Lung (tissue), 12 donors: ENCODE data around the gene DENND1C. TPM values are rescaled to one million over a fixed set of nuclear protein-coding genes. Genes with fewer than 3 reads are reported as not detected.
"Not testable (repeated sequence)": the region's sequence is repeated elsewhere in the genome, so short reads cannot be mapped to it uniquely, and the experiment has no call there.

ENCODE experiments used
- ATAC-seq: fragments of 200-7000 bp; cut with Tn5 transposase; one replicate; pipeline ENCODE4 v1.9.1; 2020; ENCODE audit warnings: moderate number of reproducible peaks; ENCODE audit not compliant: insufficient read depth, low FRiP score
- DNase-seq, 3 donors: peaks; one replicate each; pipeline ENCODE4 v3.0.0-alpha.2; 2013 to 2017
- H3K27ac ChIP-seq, 2 donors: one replicate each; pipeline ENCODE4 v1.5.1; 2013; ENCODE audit warnings: mild to moderate bottlenecking in 2 of 2, moderate library complexity in 2 of 2, control low read depth in 1 of 2, inconsistent platforms in 1 of 2, low read depth in 1 of 2, low read length in 1 of 2
- H3K27me3 ChIP-seq, 3 donors: one replicate each; pipeline ENCODE4 v1.5.1; 2013; ENCODE audit warnings: low read length in 2 of 3; ENCODE audit not compliant: control insufficient read depth in 3 of 3, insufficient read depth in 3 of 3
- H3K36me3 ChIP-seq, 4 donors: one replicate each; pipeline ENCODE4 v1.5.1; 2013; ENCODE audit warnings: low read length in 4 of 4, mild to moderate bottlenecking in 1 of 4, moderate library complexity in 1 of 4; ENCODE audit not compliant: control insufficient read depth in 4 of 4, insufficient read depth in 4 of 4
- H3K4me1 ChIP-seq, 5 donors: one replicate each; pipeline ENCODE4 v1.5.1; 2013; ENCODE audit warnings: low read length in 5 of 5, mild to moderate bottlenecking in 2 of 5, moderate library complexity in 1 of 5; ENCODE audit not compliant: control insufficient read depth in 5 of 5, insufficient read depth in 5 of 5
- H3K4me3 ChIP-seq: one replicate; pipeline ENCODE4 v1.5.1; 2013; ENCODE audit warnings: mild to moderate bottlenecking, control low read depth, moderate library complexity
- H3K9ac ChIP-seq, 2 donors: one replicate each; pipeline ENCODE4 v1.5.1; 2013; ENCODE audit warnings: low read length in 2 of 2, control low read depth in 1 of 2; ENCODE audit not compliant: insufficient read depth in 1 of 2
- H3K9me3 ChIP-seq, 4 donors: one replicate each; pipeline ENCODE4 v1.5.1; 2013; ENCODE audit warnings: low read length in 3 of 4, mild to moderate bottlenecking in 1 of 4, moderate library complexity in 1 of 4; ENCODE audit not compliant: control insufficient read depth in 4 of 4, insufficient read depth in 3 of 4
- WGBS, 2 donors: extraction: QIAGEN DNeasy Blood & Tissue Kit; methylation state at CpG; one replicate each; pipeline ENCODE4 v1.1.7; 2013; 5-methylcytosine and 5-hydroxymethylcytosine counted together
- polyA plus RNA-seq, 2 donors: library from polyadenylated mRNA; stranded (reverse); fragments of 200-250 nt; gene quantifications; one replicate each; pipeline ENCODE4 v1.2.1, GENCODE V29; 2013
- total RNA-seq, 2 donors: library from RNA; depleted of rRNA in 1 of 2; stranded (reverse); fragments of >200 nt in 1 of 2; gene quantifications; one replicate each; pipeline ENCODE4 v1.2.1, GENCODE V29; 2014 to 2021
- TF ChIP-seq, protein P1 (sequence below): IDR thresholded peaks from 2 replicates; pipeline ENCODE4 v1.5.1; 2012; ENCODE audit warnings: mild to moderate bottlenecking; ENCODE audit errors: control extremely low read depth, extremely low read depth
- donor health status: control.
- donor health status: control.
- donor health status: Bipolar disorder and iron deficiency.
- donor health status: healthy.
- donor health status: DM: yes; HTN: yes; CAD: no.

The DENND1C gene
- total and polyA plus RNA-seq, 4 donors: 2.7 to 11.0 (median 9.3) TPM

DNA sequence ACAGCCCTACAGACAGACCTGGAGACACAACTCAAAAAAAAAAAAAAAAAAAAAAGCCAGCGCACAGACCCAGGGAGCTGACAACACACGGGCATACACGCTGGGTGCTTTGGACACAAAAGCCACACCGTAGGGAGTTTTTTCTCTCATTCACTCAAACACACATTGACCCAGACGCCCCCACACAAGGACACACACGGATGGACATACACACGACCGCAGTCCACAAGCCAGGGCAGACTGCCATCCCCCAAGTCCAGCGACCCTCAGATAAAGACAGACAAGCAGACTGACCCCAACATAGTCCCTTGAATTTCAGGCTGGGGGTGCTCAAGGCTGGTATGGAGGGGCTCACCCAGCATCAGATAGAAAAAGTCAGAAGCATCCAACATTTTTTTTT is 32.5 kb upstream of the DENND1C start:
- Histone ChIP-seq H3K4me3 (no peak overlapping the region), H3K36me3 (no peaks in the 10 kb centered on the region), H3K4me1 (peaks cover 0 to 8% (median 4%) of the 10 kb centered on the region in 5 donors), H3K9ac (no peak overlapping the region), H3K27me3 (no peaks in the 10 kb centered on the region), H3K9me3 (no peaks in the 10 kb centered on the region), H3K27ac (no peak overlapping the region)
- DNase-seq (no peak), ATAC-seq (no peak)
- TF ChIP-seq, protein P1, sequence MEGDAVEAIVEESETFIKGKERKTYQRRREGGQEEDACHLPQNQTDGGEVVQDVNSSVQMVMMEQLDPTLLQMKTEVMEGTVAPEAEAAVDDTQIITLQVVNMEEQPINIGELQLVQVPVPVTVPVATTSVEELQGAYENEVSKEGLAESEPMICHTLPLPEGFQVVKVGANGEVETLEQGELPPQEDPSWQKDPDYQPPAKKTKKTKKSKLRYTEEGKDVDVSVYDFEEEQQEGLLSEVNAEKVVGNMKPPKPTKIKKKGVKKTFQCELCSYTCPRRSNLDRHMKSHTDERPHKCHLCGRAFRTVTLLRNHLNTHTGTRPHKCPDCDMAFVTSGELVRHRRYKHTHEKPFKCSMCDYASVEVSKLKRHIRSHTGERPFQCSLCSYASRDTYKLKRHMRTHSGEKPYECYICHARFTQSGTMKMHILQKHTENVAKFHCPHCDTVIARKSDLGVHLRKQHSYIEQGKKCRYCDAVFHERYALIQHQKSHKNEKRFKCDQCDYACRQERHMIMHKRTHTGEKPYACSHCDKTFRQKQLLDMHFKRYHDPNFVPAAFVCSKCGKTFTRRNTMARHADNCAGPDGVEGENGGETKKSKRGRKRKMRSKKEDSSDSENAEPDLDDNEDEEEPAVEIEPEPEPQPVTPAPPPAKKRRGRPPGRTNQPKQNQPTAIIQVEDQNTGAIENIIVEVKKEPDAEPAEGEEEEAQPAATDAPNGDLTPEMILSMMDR: no peak
- WGBS, 2 donors: 81 to 93% methylated on average over 9 of the region's 9 CpGs

DNA sequence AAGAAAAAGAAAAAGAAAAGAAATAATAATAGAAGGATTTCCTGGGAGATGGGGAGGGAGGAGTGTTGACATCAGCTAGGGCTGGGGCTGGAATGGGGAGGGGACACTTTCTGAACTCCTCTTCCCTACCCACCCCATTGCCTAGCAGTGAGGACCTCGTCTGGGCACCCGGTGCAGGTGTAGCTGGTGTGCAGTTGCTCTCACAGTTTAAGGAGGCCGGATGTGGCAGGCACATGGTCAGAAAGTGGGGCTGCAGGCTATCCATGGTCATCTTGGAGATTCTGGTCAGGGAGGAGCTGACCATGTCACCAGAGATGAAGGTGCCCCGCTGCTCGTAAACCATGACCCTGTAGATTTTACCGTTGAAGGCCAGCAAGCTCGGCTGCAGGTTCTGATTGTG is 29.0 kb upstream of the DENND1C start:
- ATAC-seq: no peak
- Histone ChIP-seq H3K27ac (no peak overlapping the region), H3K4me3 (no peak overlapping the region), H3K9ac (no peak overlapping the region), H3K36me3 (no peaks in the 10 kb centered on the region), H3K27me3 (no peaks in the 10 kb centered on the region), H3K9me3 (no peaks in the 10 kb centered on the region), H3K4me1 (peaks cover 0 to 1% (median 0%) of the 10 kb centered on the region in 5 donors)
- TF ChIP-seq, protein P1: no peak
- 94 to 95% methylated on average over 7 of the region's 7 CpGs for WGBS, 2 donors
- DNase-seq: no peak

DNA sequence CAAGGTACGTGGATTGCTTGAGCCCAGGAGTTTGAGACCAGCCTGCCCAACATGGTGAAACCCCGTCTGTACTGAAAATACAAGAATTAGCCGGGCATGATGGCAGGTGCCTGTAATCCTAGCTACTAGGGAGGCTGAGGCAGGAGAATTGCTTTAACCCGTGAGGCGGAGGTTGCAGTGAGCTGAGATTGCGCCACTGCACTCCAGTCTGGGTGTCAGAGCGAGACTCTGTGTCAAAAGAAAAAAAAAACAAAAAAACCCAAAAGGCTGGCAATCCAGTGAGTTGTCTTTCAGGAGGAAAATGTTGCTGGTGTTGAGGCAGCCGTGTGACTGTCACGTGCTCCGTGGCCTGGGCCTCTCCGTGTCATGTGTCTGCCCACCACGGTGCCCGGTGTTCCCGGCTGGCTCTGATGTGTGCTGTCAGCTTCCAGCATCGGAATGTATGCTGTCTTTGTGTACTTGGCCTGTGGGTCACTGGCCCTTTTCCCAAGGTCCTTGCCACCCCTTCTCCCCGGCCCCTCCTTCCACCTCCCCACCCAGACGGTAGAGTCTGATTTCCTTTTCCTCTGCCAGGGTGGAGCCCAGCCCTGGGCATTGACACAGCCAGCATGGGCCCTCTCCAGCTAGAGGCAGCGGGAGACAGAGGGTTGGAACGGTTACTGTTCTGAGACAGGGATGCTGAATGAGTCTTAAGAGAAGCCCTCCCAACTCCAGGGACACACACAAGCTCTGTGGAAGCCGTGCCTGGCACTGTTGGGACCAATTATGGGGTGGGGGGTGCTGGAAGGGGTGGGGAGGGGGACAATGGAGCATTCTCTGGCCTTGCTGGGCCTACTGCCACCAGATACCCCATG is 27.8 kb upstream of the DENND1C start:
- no peaks in the 10 kb centered on the region for H3K36me3 ChIP-seq
- no peaks in the 10 kb centered on the region for H3K9me3 ChIP-seq
- 49 to 65% methylated on average over 20 of the region's 20 CpGs for WGBS, 2 donors
- TF ChIP-seq, protein P1: no peak
- H3K4me3 ChIP-seq: no peak overlapping the region
- H3K9ac ChIP-seq: no peak overlapping the region
- H3K4me1 ChIP-seq: peaks cover 0 to 1% (median 0%) of the 10 kb centered on the region in 5 donors
- peak overlapping the region in 1 of 2 donors; percentile 65 for H3K27ac ChIP-seq
- no peaks in the 10 kb centered on the region for H3K27me3 ChIP-seq
- no peak for DNase-seq
- no peak for ATAC-seq

DNA sequence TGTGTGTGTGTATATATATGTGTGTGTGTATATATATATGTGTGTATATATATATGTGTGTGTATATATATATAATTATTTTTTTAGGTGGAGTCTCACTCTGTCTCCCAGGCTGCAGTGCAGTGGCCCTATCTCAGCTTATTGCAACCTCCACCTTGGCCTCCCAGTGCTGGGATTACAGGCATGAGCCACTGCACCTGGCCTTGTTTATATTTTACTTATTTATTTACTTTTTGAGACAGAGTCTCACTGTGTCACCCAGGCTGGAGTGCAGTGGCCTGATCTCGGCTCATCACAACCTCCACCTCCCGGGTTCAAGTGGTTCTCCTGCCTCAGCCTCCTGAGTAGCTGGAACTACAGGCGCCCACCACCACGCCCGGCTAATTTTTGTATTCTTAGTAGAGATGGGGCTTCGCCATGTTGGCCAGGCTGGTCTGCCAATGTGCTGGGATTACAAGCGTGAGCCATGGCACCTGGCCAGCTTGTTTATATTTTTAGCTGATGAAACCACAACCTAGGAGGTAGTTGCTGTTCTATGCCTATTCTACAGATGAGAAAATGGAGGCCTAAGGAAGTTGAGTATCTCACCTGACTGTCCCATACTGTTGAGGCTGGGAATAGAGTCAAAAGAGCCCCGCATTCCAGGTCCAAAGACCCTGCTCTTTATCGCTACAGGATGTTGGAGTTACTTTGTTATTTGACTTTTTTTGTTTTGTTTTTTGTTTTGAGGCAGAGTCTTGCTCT is 26.6 kb upstream of the DENND1C start:
- not testable (repeated sequence) for H3K27me3 ChIP-seq, H3K4me3 ChIP-seq, H3K36me3 ChIP-seq, H3K9me3 ChIP-seq, H3K27ac ChIP-seq, H3K9ac ChIP-seq, DNase-seq, ATAC-seq, H3K4me1 ChIP-seq
- WGBS, 2 donors: 91% methylated on average over 9 of the region's 9 CpGs
